A549 treated with Mapracorat at 1 μM for 4 hours (cell line): Measurements from ENCODE around the gene MFSD2A. TPM values are rescaled to one million over a fixed set of nuclear protein-coding genes. Genes with fewer than 3 reads are reported as not detected.

Experiments
- total RNA-seq: library from RNA; stranded (reverse); fragments of 200-300 nt; extraction: Qiagen RNA extraction; gene quantifications from 5 replicates; pipeline ENCODE4 v1.2.3, GENCODE V29; 2022

Gene MFSD2A
- 6.1 to 7.6 TPM (median 6.9 TPM) in 5 replicates for total RNA-seq

GRCh38 chr1:39954870-39955546 is at the start of gene MFSD2A:
MFSD2A (plus strand) TSS chr1:39955145; CDS start chr1:39955293, 148 bp downstream.

Other genes with a start within 250 kb of the MFSD2A start
- 39.2 to 42.1 TPM (median 39.4 TPM) in 5 replicates for gene PPIE, start 216.3 kb upstream of the MFSD2A start, total RNA-seq
- gene OXCT2, start 183.8 kb upstream of the MFSD2A start, total RNA-seq, result 0.27 to 0.59 TPM (median 0.47 TPM) in 5 replicates
- 4.0 to 5.5 TPM (median 4.7 TPM) in 5 replicates for gene BMP8B, start 166.3 kb upstream of the MFSD2A start, total RNA-seq
- 13.1 to 16.9 TPM (median 16.3 TPM) in 5 replicates for gene TRIT1, start 71.6 kb upstream of the MFSD2A start, total RNA-seq
- gene MYCL, start 53.2 kb upstream of the MFSD2A start, total RNA-seq, result 1.1 to 1.4 TPM (median 1.3 TPM) in 5 replicates
- 206 to 279 TPM (median 236 TPM) in 5 replicates for gene CAP1, start 85.6 kb downstream of the MFSD2A start, total RNA-seq
- 57.8 to 77.2 TPM (median 65.5 TPM) in 5 replicates for gene PPT1, start 142.1 kb downstream of the MFSD2A start, total RNA-seq
- gene RLF, start 206.2 kb downstream of the MFSD2A start, total RNA-seq, result 4.9 to 6.0 TPM (median 5.7 TPM) in 5 replicates